ENCODE results near the gene TLE4.

DNA sequence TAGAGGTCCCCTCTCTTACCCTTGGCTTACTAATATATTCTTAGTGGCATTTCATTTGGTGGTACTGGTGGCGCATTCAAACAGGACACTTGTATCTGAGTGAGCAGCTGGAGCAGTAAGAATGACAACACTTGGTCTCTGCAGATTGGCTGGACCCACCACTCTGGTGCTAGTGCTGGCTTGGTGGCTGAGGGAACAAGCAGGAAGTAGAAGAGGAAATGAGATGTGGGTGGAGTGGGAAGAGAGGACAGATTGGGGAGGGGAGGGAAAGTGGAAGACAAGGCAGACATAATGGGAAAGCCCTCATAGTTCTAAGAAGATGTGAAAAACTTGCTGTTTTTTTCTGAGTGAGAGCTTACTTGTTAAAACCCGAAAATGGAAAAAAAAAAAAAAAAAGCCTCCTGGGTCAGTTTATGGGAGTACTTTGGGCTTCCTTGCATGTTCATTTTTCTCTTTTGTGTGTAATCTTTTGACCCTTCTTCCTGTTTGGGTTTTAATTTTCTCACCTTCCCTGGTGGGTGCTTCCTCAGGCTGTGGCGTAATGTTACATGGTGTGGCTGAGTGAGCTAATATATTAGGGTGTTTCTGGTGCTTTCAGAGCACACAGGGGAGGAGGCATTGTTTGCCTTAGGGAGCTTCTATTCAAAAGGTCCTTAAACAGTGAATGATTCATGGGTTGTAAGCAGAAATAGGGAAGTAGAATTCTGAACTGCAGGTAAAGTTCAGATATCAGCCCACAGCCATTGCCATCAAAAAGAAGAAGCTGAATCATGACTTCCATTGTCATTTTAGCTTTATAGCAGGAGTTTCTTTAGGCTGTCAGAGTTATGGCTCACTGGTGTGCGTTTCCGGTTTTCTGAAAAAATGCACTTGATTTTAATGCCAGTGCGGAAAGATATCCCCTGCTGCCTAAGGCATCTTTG lies 52.3 kb downstream of the TLE4 start:
- TF ChIP-seq, protein P1, sequence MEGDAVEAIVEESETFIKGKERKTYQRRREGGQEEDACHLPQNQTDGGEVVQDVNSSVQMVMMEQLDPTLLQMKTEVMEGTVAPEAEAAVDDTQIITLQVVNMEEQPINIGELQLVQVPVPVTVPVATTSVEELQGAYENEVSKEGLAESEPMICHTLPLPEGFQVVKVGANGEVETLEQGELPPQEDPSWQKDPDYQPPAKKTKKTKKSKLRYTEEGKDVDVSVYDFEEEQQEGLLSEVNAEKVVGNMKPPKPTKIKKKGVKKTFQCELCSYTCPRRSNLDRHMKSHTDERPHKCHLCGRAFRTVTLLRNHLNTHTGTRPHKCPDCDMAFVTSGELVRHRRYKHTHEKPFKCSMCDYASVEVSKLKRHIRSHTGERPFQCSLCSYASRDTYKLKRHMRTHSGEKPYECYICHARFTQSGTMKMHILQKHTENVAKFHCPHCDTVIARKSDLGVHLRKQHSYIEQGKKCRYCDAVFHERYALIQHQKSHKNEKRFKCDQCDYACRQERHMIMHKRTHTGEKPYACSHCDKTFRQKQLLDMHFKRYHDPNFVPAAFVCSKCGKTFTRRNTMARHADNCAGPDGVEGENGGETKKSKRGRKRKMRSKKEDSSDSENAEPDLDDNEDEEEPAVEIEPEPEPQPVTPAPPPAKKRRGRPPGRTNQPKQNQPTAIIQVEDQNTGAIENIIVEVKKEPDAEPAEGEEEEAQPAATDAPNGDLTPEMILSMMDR (IDR thresholded peaks at IDR 0.05; ENCODE audit: low read depth, low read length): no peak
- TF ChIP-seq, protein P2, sequence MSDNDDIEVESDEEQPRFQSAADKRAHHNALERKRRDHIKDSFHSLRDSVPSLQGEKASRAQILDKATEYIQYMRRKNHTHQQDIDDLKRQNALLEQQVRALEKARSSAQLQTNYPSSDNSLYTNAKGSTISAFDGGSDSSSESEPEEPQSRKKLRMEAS (IDR thresholded peaks at IDR 0.05; ENCODE audit: low read depth, low read length): peak; percentile 42; the same call in 1 of the 2 replicates
